ENCODE measurements around the gene VWDE.

DNA sequence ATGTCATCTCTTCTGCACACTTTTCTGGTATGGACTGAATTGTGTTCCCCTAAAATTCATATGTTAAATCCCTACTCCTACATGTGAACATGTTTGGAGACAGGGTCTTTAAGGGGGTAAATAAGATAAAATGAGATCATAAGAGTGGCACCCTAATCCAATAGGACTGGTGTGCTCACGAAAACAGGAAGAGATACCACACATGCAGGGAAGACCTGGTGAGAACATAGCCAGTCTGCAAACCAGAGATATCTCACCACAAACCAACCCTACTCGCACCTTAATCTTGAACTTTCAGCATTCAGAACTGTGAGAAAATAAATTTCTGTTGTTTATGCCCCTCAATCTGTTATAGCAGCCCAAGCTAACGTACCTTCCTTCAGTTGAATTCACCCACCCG is 51.8 kb downstream of the VWDE start:
- TF ChIP-seq, protein P1, sequence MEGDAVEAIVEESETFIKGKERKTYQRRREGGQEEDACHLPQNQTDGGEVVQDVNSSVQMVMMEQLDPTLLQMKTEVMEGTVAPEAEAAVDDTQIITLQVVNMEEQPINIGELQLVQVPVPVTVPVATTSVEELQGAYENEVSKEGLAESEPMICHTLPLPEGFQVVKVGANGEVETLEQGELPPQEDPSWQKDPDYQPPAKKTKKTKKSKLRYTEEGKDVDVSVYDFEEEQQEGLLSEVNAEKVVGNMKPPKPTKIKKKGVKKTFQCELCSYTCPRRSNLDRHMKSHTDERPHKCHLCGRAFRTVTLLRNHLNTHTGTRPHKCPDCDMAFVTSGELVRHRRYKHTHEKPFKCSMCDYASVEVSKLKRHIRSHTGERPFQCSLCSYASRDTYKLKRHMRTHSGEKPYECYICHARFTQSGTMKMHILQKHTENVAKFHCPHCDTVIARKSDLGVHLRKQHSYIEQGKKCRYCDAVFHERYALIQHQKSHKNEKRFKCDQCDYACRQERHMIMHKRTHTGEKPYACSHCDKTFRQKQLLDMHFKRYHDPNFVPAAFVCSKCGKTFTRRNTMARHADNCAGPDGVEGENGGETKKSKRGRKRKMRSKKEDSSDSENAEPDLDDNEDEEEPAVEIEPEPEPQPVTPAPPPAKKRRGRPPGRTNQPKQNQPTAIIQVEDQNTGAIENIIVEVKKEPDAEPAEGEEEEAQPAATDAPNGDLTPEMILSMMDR (IDR thresholded peaks at IDR 0.05): no peak
- no peak for TF ChIP-seq POLR2AphosphoS5 (IDR thresholded peaks at IDR 0.05)
- TF ChIP-seq POLR2A (IDR thresholded peaks at IDR 0.05): no peak
